ENCODE results near the gene LRRC53.

DNA sequence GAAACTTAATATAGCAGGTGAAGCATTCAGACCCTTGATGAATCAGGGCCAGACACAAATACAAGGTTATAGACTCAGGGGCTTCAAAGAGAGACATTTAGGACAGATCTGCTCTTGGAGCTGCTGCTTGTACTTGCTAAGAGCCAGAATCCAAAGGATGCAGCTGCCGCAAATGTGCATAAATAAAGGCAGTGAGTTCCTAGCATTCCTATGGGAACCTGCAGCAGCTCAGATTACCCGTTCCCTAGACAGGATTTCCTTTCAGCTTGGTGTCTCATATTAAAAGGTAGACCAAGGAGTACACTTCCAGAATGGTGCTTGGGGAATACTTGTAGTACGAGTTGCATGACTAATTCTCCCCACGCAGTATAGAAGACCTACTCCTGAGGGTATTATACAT lies 9.7 kb upstream of the LRRC53 start:
- TF ChIP-seq, protein P1, sequence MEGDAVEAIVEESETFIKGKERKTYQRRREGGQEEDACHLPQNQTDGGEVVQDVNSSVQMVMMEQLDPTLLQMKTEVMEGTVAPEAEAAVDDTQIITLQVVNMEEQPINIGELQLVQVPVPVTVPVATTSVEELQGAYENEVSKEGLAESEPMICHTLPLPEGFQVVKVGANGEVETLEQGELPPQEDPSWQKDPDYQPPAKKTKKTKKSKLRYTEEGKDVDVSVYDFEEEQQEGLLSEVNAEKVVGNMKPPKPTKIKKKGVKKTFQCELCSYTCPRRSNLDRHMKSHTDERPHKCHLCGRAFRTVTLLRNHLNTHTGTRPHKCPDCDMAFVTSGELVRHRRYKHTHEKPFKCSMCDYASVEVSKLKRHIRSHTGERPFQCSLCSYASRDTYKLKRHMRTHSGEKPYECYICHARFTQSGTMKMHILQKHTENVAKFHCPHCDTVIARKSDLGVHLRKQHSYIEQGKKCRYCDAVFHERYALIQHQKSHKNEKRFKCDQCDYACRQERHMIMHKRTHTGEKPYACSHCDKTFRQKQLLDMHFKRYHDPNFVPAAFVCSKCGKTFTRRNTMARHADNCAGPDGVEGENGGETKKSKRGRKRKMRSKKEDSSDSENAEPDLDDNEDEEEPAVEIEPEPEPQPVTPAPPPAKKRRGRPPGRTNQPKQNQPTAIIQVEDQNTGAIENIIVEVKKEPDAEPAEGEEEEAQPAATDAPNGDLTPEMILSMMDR (IDR thresholded peaks at IDR 0.05): no peak
- TF ChIP-seq POLR2AphosphoS5 (IDR thresholded peaks at IDR 0.05; ENCODE audit: insufficient read depth in 1 of 2, low read depth in 1 of 2) (no peak), POLR2A (IDR thresholded peaks at IDR 0.05) (no peak)
